DOHH2 (cell line): ENCODE results near the gene SLC6A19.

Experiments used
- H3F3A ChIP-seq: fragments of 200-600 bp; sonication (generic), shearing (Covaris generic); 2 replicates; pipeline ENCODE4 v1.6.0; 2016; ENCODE audit warnings: antibody characterized with exemption, mild to moderate bottlenecking; ENCODE audit not compliant: control insufficient read depth, insufficient read depth
- H3K27ac ChIP-seq: fragments of 200-600 bp; sonication (generic); 2 replicates; pipeline ENCODE4 v1.5.1; 2014; ENCODE audit warnings: low read depth, mild to moderate bottlenecking, low read length, moderate library complexity
- H3K27me3 ChIP-seq: fragments of 200-600 bp; sonication (generic); 2 replicates; pipeline ENCODE4 v1.6.1; 2014; ENCODE audit warnings: mild to moderate bottlenecking, low read length, mixed read lengths; ENCODE audit not compliant: control insufficient read depth
- H3K36me3 ChIP-seq: fragments of 200-600 bp; sonication (generic); 2 replicates; pipeline ENCODE4 v1.6.1; 2014; ENCODE audit warnings: mild to moderate bottlenecking, low read length, moderate library complexity, mixed read lengths; ENCODE audit not compliant: control insufficient read depth
- H3K4me1 ChIP-seq: fragments of 200-600 bp; sonication (generic); 2 replicates; pipeline ENCODE4 v1.6.1; 2014; ENCODE audit warnings: mild to moderate bottlenecking, low read length, mixed read lengths; ENCODE audit not compliant: control insufficient read depth
- H3K4me2 ChIP-seq: fragments of 200-600 bp; sonication (generic); 2 replicates; pipeline ENCODE4 v1.6.0; 2014; ENCODE audit warnings: mild to moderate bottlenecking, low read length, moderate library complexity
- H3K4me3 ChIP-seq: fragments of 200-600 bp; sonication (generic); 2 replicates; pipeline ENCODE4 v1.5.1; 2014; ENCODE audit warnings: mild to moderate bottlenecking, low read length, mixed read lengths
- H3K79me2 ChIP-seq: fragments of 200-600 bp; sonication (generic); 2 replicates; pipeline ENCODE4 v1.6.1; 2014; ENCODE audit warnings: mild to moderate bottlenecking, low read length, mixed read lengths; ENCODE audit not compliant: control insufficient read depth
- H3K9me2 ChIP-seq: fragments of 200-600 bp; sonication (generic); replicated peaks from 2 replicates; pipeline ENCODE4 v1.6.1; 2014; ENCODE audit warnings: mild to moderate bottlenecking, low read length, mixed read lengths; ENCODE audit not compliant: control insufficient read depth
- H3K9me3 ChIP-seq: fragments of 200-600 bp; sonication (generic); 2 replicates; pipeline ENCODE4 v1.6.1; 2014; ENCODE audit warnings: antibody characterized with exemption, low read length, mixed read lengths; ENCODE audit not compliant: control insufficient read depth, insufficient read depth
- H4K20me1 ChIP-seq: fragments of 200-600 bp; sonication (generic); 2 replicates; pipeline ENCODE4 v1.6.0; 2014; ENCODE audit warnings: low read depth, mild to moderate bottlenecking, antibody characterized with exemption, low read length, moderate library complexity; ENCODE audit not compliant: control insufficient read depth, insufficient read depth
- CTCF ChIP-seq: fragments of 200-600 bp; sonication (generic); IDR thresholded peaks from one replicate; pipeline ENCODE4 v1.5.1; 2014; ENCODE audit warnings: antibody characterized with exemption, mild to moderate bottlenecking, low read depth, low read length; ENCODE audit not compliant: poor library complexity, severe bottlenecking
- EZH2phosphoT487 ChIP-seq: fragments of 200-600 bp; sonication (generic); IDR thresholded peaks from 2 replicates; pipeline ENCODE4 v1.6.1; 2017; ENCODE audit warnings: borderline replicate concordance, mild to moderate bottlenecking, antibody characterized with exemption, low read length, moderate library complexity, mixed read lengths

The SLC6A19 gene

GRCh38 chr5:1180096-1180495 is 21.3 kb upstream of the SLC6A19 start:
- Histone ChIP-seq H3K9me2 (no peaks in the 10 kb centered on the region), H3F3A (no peaks in the 10 kb centered on the region), H3K4me3 (no peak overlapping the region), H3K79me2 (no peaks in the 10 kb centered on the region), H3K4me2 (no peak overlapping the region), H3K36me3 (no peaks in the 10 kb centered on the region), H3K27ac (no peak overlapping the region), H3K27me3 (no peaks in the 10 kb centered on the region), H3K4me1 (no peaks in the 10 kb centered on the region), H3K9me3 (no peaks in the 10 kb centered on the region), H4K20me1 (no peaks in the 10 kb centered on the region)
- TF ChIP-seq CTCF (no peak), EZH2phosphoT487 (no peak)

DNA sequence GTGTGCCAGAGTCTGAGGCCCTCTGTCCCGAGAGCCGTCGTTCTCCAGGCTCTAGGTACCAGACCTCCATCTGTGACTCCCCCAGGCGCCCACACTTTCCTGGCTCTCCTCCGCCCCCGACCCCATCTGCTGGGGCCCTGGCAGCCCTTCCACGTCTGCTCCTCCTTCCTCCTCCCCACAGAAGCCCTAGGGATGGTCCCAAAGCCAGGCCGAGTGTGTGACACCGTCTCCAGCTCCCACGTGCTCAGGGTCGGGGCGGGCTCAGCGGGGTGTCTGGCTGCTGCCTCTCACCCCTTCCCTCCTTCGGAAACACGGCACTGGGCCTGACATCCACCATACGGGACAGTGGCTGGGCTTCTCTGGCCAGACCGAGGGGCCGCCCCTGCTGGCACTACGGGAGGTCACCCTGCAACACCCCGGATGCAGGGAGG is 20.5 kb upstream of the SLC6A19 start:
- TF ChIP-seq EZH2phosphoT487 (no peak), CTCF (no peak)
- no peaks in the 10 kb centered on the region for H3K9me2 ChIP-seq
- H3K9me3 ChIP-seq, result no peaks in the 10 kb centered on the region
- H3K27me3 ChIP-seq, result no peaks in the 10 kb centered on the region
- H3K79me2 ChIP-seq, result no peaks in the 10 kb centered on the region
- no peaks in the 10 kb centered on the region for H3K36me3 ChIP-seq
- no peak overlapping the region for H3K4me3 ChIP-seq
- no peak overlapping the region for H3K27ac ChIP-seq
- no peak overlapping the region for H3K4me2 ChIP-seq
- no peaks in the 10 kb centered on the region for H4K20me1 ChIP-seq
- no peaks in the 10 kb centered on the region for H3F3A ChIP-seq
- H3K4me1 ChIP-seq, result no peaks in the 10 kb centered on the region

DNA sequence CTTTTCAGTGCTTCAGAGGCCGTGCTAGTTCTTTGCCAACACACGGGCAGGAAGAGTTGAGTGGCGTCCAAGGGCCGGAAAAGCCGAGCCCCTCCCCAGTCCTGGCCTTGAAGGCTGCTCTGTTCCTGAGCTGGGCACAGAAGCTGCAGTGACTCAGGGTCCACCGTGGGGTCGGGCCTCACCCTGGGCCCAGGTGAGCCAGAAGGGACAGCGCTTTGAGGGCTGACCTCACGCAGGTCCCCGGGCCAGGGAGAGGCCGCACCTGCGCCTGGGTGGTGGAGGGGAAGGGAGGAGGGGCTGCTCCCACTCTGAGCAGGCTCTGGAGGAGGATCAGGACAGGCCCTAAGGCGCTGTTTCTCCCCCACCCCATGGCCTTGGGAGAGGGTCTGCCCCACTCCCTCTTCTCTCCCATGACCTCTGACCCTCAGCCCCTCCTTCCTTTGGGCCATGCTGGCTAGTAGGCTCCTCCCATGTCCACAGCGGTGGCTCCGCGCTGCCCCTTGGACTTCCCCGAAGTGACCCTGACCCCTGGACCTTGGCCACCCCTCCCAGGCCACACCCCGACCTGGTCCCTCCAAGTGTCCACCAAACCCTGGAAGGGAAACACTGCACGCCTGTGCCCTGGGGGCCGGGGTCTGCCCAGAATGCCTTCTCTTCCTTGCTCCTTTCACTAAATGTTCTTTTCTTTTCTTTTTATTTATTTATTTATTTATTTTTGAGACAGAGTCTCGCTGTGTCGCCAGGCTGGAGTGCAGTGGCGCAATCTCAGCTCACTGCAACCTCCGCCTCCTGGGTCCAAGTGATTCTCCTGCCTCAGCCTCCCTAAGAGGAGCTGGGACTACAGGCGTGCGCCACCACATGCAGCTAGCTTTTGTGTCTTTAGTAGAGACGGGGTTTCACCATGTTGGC is 19.7 kb upstream of the SLC6A19 start:
- TF ChIP-seq EZH2phosphoT487, result no peak
- TF ChIP-seq CTCF, result no peak
- Histone ChIP-seq H3K4me3 (no peak overlapping the region), H3K4me2 (no peak overlapping the region), H3K27ac (no peak overlapping the region), H3F3A (no peaks in the 10 kb centered on the region), H3K36me3 (no peaks in the 10 kb centered on the region), H3K4me1 (no peaks in the 10 kb centered on the region), H3K9me3 (no peaks in the 10 kb centered on the region), H3K9me2 (no peaks in the 10 kb centered on the region), H3K27me3 (no peaks in the 10 kb centered on the region), H4K20me1 (no peaks in the 10 kb centered on the region), H3K79me2 (no peaks in the 10 kb centered on the region)
